GM12891 (cell line): ENCODE results near the gene DISP2.

Experiments used
- DNase-seq: peaks from one replicate; pipeline ENCODE4 v3.0.0; 2011; ENCODE audit warnings: low spot score; ENCODE audit not compliant: insufficient read length
- FAIRE-seq: peaks from 2 replicates; lab custom pipeline; 2011; peaks lifted over from hg19 to GRCh38; lab: Jason Lieb, UNC
- PAX5 ChIP-seq: IDR thresholded peaks from 2 replicates; pipeline ENCODE4 v1.6.1; 2011; ENCODE audit warnings: low read length, moderate library complexity, mild to moderate bottlenecking; ENCODE audit not compliant: insufficient read depth, severe bottlenecking
- POLR2A ChIP-seq: IDR thresholded peaks from 2 replicates; pipeline ENCODE4 v1.6.1; 2011; ENCODE audit warnings: low read depth, low read length, control low read depth
- POLR2AphosphoS5 ChIP-seq: IDR thresholded peaks from 2 replicates; pipeline ENCODE4 v1.6.1; 2011; ENCODE audit warnings: low read depth, low read length, control low read depth
- POU2F2 ChIP-seq: IDR thresholded peaks from 2 replicates; pipeline ENCODE4 v1.6.1; 2011; ENCODE audit warnings: low read depth, mild to moderate bottlenecking, control low read depth, low read length, moderate library complexity
- SPI1 ChIP-seq: IDR thresholded peaks from 2 replicates; pipeline ENCODE4 v1.6.1; 2011; ENCODE audit warnings: low read depth, low read length, control low read depth
- TAF1 ChIP-seq: IDR thresholded peaks from 2 replicates; pipeline ENCODE4 v1.6.1; 2011; ENCODE audit warnings: low read depth, low read length, control low read depth

Gene DISP2

GRCh38 chr15:40358471-40359353 is 693 bp downstream of the DISP2 start:
- TF ChIP-seq POLR2A: no peak
- no peak for TF ChIP-seq TAF1
- no peak for TF ChIP-seq POU2F2
- no peak for TF ChIP-seq POLR2AphosphoS5
- FAIRE-seq: peak; percentile 56
- no peak for DNase-seq

- no peak for DNase-seq
- no peak for FAIRE-seq
- no peak for TF ChIP-seq TAF1
- no peak for TF ChIP-seq SPI1
- TF ChIP-seq PAX5: no peak
- no peak for TF ChIP-seq POLR2AphosphoS5
- TF ChIP-seq POLR2A: no peak
- no peak for TF ChIP-seq POU2F2
Observed at GRCh38 chr15:40360015-40360414, 2.0 kb downstream of the DISP2 start.

- TF ChIP-seq SPI1 (no peak), TAF1 (no peak), POLR2A (no peak), PAX5 (no peak), POLR2AphosphoS5 (no peak), POU2F2 (no peak)
- DNase-seq (no peak), FAIRE-seq (no peak)
Observed at GRCh38 chr15:40361640-40362039, 3.6 kb downstream of the DISP2 start.

- FAIRE-seq (no peak), DNase-seq (no peak)
- TF ChIP-seq POLR2AphosphoS5: no peak
- no peak for TF ChIP-seq PAX5
- TF ChIP-seq SPI1: no peak
- TF ChIP-seq POLR2A: no peak
- no peak for TF ChIP-seq TAF1
- TF ChIP-seq POU2F2: no peak
Observed at GRCh38 chr15:40363611-40364010, 5.6 kb downstream of the DISP2 start.

GRCh38 chr15:40364251-40364650 is 6.2 kb downstream of the DISP2 start:
- no peak for TF ChIP-seq POLR2AphosphoS5
- no peak for TF ChIP-seq POU2F2
- TF ChIP-seq SPI1: no peak
- TF ChIP-seq POLR2A: no peak
- no peak for TF ChIP-seq TAF1
- TF ChIP-seq PAX5: no peak
- FAIRE-seq: peak; percentile 13
- DNase-seq: no peak

GRCh38 chr15:40365016-40365415 is 7.0 kb downstream of the DISP2 start:
- FAIRE-seq: no peak
- TF ChIP-seq PAX5 (no peak), POLR2A (no peak), POLR2AphosphoS5 (no peak), SPI1 (no peak), POU2F2 (no peak), TAF1 (no peak)
- no peak for DNase-seq

- no peak for DNase-seq
- FAIRE-seq: no peak
- TF ChIP-seq POU2F2 (no peak), TAF1 (no peak), PAX5 (no peak), POLR2AphosphoS5 (no peak), POLR2A (no peak), SPI1 (no peak)
Observed at GRCh38 chr15:40365624-40366456, 7.8 kb downstream of the DISP2 start.

- DNase-seq: no peak
- TF ChIP-seq POLR2AphosphoS5: no peak
- TF ChIP-seq POU2F2: no peak
- TF ChIP-seq SPI1: no peak
- TF ChIP-seq POLR2A: no peak
- no peak for TF ChIP-seq TAF1
- TF ChIP-seq PAX5: no peak
- FAIRE-seq: no peak
Observed at GRCh38 chr15:40366457-40367370, 8.7 kb downstream of the DISP2 start.

GRCh38 chr15:40367371-40367685 is 9.3 kb downstream of the DISP2 start:
- TF ChIP-seq TAF1 (no peak), SPI1 (no peak)
- FAIRE-seq (no peak), DNase-seq (no peak)
